H9 (cell line): ENCODE data around the gene COP1. TPM values are rescaled to one million over a fixed set of nuclear protein-coding genes. Genes with fewer than 3 reads are reported as not detected.

Experiments
- DNase-seq: peaks from one replicate; pipeline ENCODE4 v3.0.0-alpha.2; 2017
- H2AFZ ChIP-seq: one replicate; pipeline ENCODE4 v1.6.1; 2013; ENCODE audit warnings: mild to moderate bottlenecking, low read length, control low read depth, moderate library complexity
- H2AK5ac ChIP-seq: 2 replicates; pipeline ENCODE4 v1.6.1; 2013; ENCODE audit warnings: low read length, control low read depth, mixed read lengths; ENCODE audit not compliant: insufficient read length
- H2BK120ac ChIP-seq: one replicate; pipeline ENCODE4 v1.6.1; 2013; ENCODE audit warnings: low read depth, mild to moderate bottlenecking, low read length, control low read depth, inconsistent platforms; ENCODE audit not compliant: poor library complexity, severe bottlenecking
- H2BK12ac ChIP-seq: 2 replicates; pipeline ENCODE4 v1.6.1; 2013; ENCODE audit warnings: low read length, control low read depth, mixed read lengths, low read depth; ENCODE audit not compliant: insufficient read length
- H2BK15ac ChIP-seq: 2 replicates; pipeline ENCODE4 v1.6.1; 2013; ENCODE audit warnings: low read depth, low read length, control low read depth
- H2BK20ac ChIP-seq: one replicate; pipeline ENCODE4 v1.6.1; 2013; ENCODE audit warnings: low read depth, mild to moderate bottlenecking, low read length, control low read depth, inconsistent platforms; ENCODE audit not compliant: poor library complexity, severe bottlenecking
- H2BK5ac ChIP-seq: 2 replicates; pipeline ENCODE4 v1.6.1; 2013; ENCODE audit warnings: low read length, control low read depth, mixed read lengths; ENCODE audit not compliant: insufficient read length
- H3K14ac ChIP-seq: 2 replicates; pipeline ENCODE4 v1.6.1; 2013; ENCODE audit warnings: low read length, control low read depth; ENCODE audit not compliant: insufficient read depth
- H3K18ac ChIP-seq: 2 replicates; pipeline ENCODE4 v1.6.1; 2013; ENCODE audit warnings: low read depth, mild to moderate bottlenecking, mixed read lengths, low read length, control low read depth; ENCODE audit not compliant: insufficient read length
- H3K23ac ChIP-seq: 2 replicates; pipeline ENCODE4 v1.6.1; 2013; ENCODE audit warnings: low read length, control low read depth, mixed read lengths, low read depth; ENCODE audit not compliant: insufficient read length
- H3K23me2 ChIP-seq: 2 replicates; pipeline ENCODE4 v1.6.1; 2013; ENCODE audit warnings: low read depth, mild to moderate bottlenecking, mixed read lengths, low read length, control low read depth; ENCODE audit not compliant: insufficient read length, poor library complexity, severe bottlenecking
- H3K27ac ChIP-seq: 2 replicates; pipeline ENCODE4 v1.5.1; 2013; ENCODE audit warnings: low read length, control low read depth, mixed read lengths, low read depth; ENCODE audit not compliant: insufficient read length
- H3K27me3 ChIP-seq: 2 replicates; pipeline ENCODE4 v1.6.1; 2013; ENCODE audit warnings: low read length, control low read depth, inconsistent platforms; ENCODE audit not compliant: insufficient read depth
- H3K4ac ChIP-seq: 2 replicates; pipeline ENCODE4 v1.6.1; 2013; ENCODE audit warnings: low read depth, mild to moderate bottlenecking, control low read depth, inconsistent platforms, low read length, moderate library complexity
- H3K4me1 ChIP-seq: 2 replicates; pipeline ENCODE4 v1.6.1; 2013; ENCODE audit warnings: low read length, control low read depth, inconsistent platforms; ENCODE audit not compliant: insufficient read depth
- H3K4me2 ChIP-seq: 2 replicates; pipeline ENCODE4 v1.6.1; 2013; ENCODE audit warnings: low read length, control low read depth, mixed read lengths; ENCODE audit not compliant: insufficient read length, insufficient read depth
- H3K56ac ChIP-seq: 2 replicates; pipeline ENCODE4 v1.6.1; 2013; ENCODE audit warnings: low read depth, mild to moderate bottlenecking, mixed read lengths, low read length, control low read depth; ENCODE audit not compliant: insufficient read length
- H3K79me1 ChIP-seq: 2 replicates; pipeline ENCODE4 v1.6.1; 2013; ENCODE audit warnings: low read depth, mild to moderate bottlenecking, moderate library complexity, low read length, control low read depth, inconsistent platforms; ENCODE audit not compliant: insufficient read depth, poor library complexity, severe bottlenecking
- H3K79me2 ChIP-seq: 2 replicates; pipeline ENCODE4 v1.6.1; 2013; ENCODE audit warnings: low read length, control low read depth, inconsistent platforms; ENCODE audit not compliant: insufficient read depth
- H3K9ac ChIP-seq: 2 replicates; pipeline ENCODE4 v1.6.1; 2013; ENCODE audit warnings: low read length, control low read depth, mixed read lengths; ENCODE audit not compliant: insufficient read length; ENCODE audit errors: extremely low read depth
- H3K9me3 ChIP-seq: one replicate; pipeline ENCODE4 v1.6.1; 2013; ENCODE audit warnings: low read depth, low read length, inconsistent platforms; ENCODE audit not compliant: control insufficient read depth
- H3T11ph ChIP-seq: one replicate; pipeline ENCODE4 v1.6.1; 2013; ENCODE audit warnings: mild to moderate bottlenecking, low read length, control low read depth, inconsistent platforms
- H4K20me1 ChIP-seq: one replicate; pipeline ENCODE4 v1.6.1; 2013; ENCODE audit not compliant: control insufficient read depth, insufficient read length, insufficient read depth
- H4K5ac ChIP-seq: 2 replicates; pipeline ENCODE4 v1.6.1; 2013; ENCODE audit warnings: low read depth, mild to moderate bottlenecking, mixed read lengths, low read length, control low read depth; ENCODE audit not compliant: insufficient read length
- H4K8ac ChIP-seq: replicated peaks from 2 replicates; pipeline ENCODE4 v1.6.1; 2013; ENCODE audit warnings: low read length, control low read depth, mixed read lengths, low read depth; ENCODE audit not compliant: insufficient read length
- H4K91ac ChIP-seq: 2 replicates; pipeline ENCODE4 v1.6.1; 2013; ENCODE audit warnings: low read depth, mild to moderate bottlenecking, moderate library complexity, mixed read lengths, low read length, control low read depth; ENCODE audit not compliant: insufficient read length
- H3K27ac Mint-ChIP-seq, 3 experiments: 2 replicates in 2 of 3; 3 replicates in 1 of 3; pipeline ENCODE4 v1.8.0; 2020 to 2021; ENCODE audit warnings: mixed read lengths in 3 of 3, mild to moderate bottlenecking in 1 of 3, moderate library complexity in 1 of 3
- H3K27me3 Mint-ChIP-seq: 2 replicates; pipeline ENCODE4 v1.8.0; 2021; ENCODE audit warnings: low read depth, mild to moderate bottlenecking, moderate library complexity, mixed read lengths
- H3K36me3 Mint-ChIP-seq, 3 experiments: 2 replicates in 2 of 3; 3 replicates in 1 of 3; pipeline ENCODE4 v1.8.0; 2020 to 2021; ENCODE audit warnings: low read depth in 3 of 3, mixed read lengths in 3 of 3; ENCODE audit not compliant: insufficient read depth in 1 of 3
- H3K4me1 Mint-ChIP-seq, 2 experiments: 2 replicates each; pipeline ENCODE4 v1.8.0; 2020; ENCODE audit warnings: mixed read lengths in 2 of 2
- H3K4me3 Mint-ChIP-seq, 2 experiments: 2 replicates in 1 of 2; 3 replicates in 1 of 2; pipeline ENCODE4 v1.8.0; 2020 to 2021; ENCODE audit warnings: mild to moderate bottlenecking in 2 of 2, mixed read lengths in 2 of 2, moderate library complexity in 1 of 2
- H3K9me3 Mint-ChIP-seq, 2 experiments: 2 replicates in 1 of 2; 3 replicates in 1 of 2; pipeline ENCODE4 v1.8.0; 2020; ENCODE audit warnings: mild to moderate bottlenecking in 2 of 2, mixed read lengths in 2 of 2, moderate library complexity in 1 of 2
- CTCF ChIP-seq: fragments of 200-600 bp; sonication (generic); conservative IDR thresholded peaks from 3 replicates; pipeline ENCODE4 v1.8.0; 2021; ENCODE audit warnings: antibody characterized with exemption, mild to moderate bottlenecking
- total RNA-seq: library from RNA; stranded (reverse); gene quantifications from 2 replicates; pipeline ENCODE4 v1.2.1, GENCODE V29; 2021

Gene COP1
- total RNA-seq, 1 experiment from 2014 or later, result 41.3 TPM

- Histone ChIP-seq H3K27me3 (no peaks in the 10 kb centered on the region), H3K23me2 (no peaks in the 10 kb centered on the region), H3K18ac (no peak overlapping the region), H3K23ac (no peak overlapping the region), H2BK20ac (no peak overlapping the region), H4K8ac (no peak overlapping the region), H3K79me1 (peaks cover 3% of the 10 kb centered on the region), H3T11ph (no peak overlapping the region), H2BK5ac (no peak overlapping the region), H4K5ac (no peak overlapping the region), H3K14ac (no peak overlapping the region), H3K9ac (no peak overlapping the region), H2AFZ (no peak overlapping the region), H2BK12ac (no peak overlapping the region), H3K27ac (no peak overlapping the region), H3K79me2 (peaks cover 43% of the 10 kb centered on the region; the same call in 1 of the 2 replicates), H2BK120ac (no peak overlapping the region), H2BK15ac (no peak overlapping the region), H2AK5ac (no peak overlapping the region), H3K9me3 (no peaks in the 10 kb centered on the region), H3K4me1 (no peaks in the 10 kb centered on the region), H3K4me2 (no peak overlapping the region), H4K20me1 (no peaks in the 10 kb centered on the region), H3K4ac (no peak overlapping the region), H4K91ac (no peak overlapping the region), H3K56ac (no peak overlapping the region)
- no peak for DNase-seq
- peaks cover 25 to 27% of the 10 kb centered on the region in 2 experiments for H3K4me1 Mint-ChIP-seq
- H3K27me3 Mint-ChIP-seq, result no peaks in the 10 kb centered on the region
- peaks cover 0 to 5% (median 5%) of the 10 kb centered on the region in 3 experiments; a peak in 3 of 7 replicates for H3K36me3 Mint-ChIP-seq
- no peak overlapping the region for H3K27ac Mint-ChIP-seq
- H3K9me3 Mint-ChIP-seq, result no peaks in the 10 kb centered on the region; a peak in 1 of 5 replicates
- no peak for TF ChIP-seq CTCF
- H3K4me3 Mint-ChIP-seq, result no peak overlapping the region
These were observed 5.5 kb downstream of the COP1 start for GRCh38 chr1:176201568-176201967.
